HUES64 (cell line): Measurements from ENCODE around the gene ZNF341.
"Not testable (repeated sequence)": the region's sequence is repeated elsewhere in the genome, so short reads cannot be mapped to it uniquely, and the experiment has no call there.

ENCODE experiments used
- H3K27ac ChIP-seq: 2 replicates; pipeline ENCODE4 v1.7.0; 2013; ENCODE audit warnings: low read depth, low read length, inconsistent platforms
- H3K27me3 ChIP-seq: 2 replicates; pipeline ENCODE4 v1.6.1; 2013; ENCODE audit warnings: mild to moderate bottlenecking, low read length; ENCODE audit not compliant: insufficient read depth
- H3K36me3 ChIP-seq: 2 replicates; pipeline ENCODE4 v1.6.1; 2013; ENCODE audit warnings: mild to moderate bottlenecking, low read length; ENCODE audit not compliant: insufficient read depth
- H3K4me1 ChIP-seq: 2 replicates; pipeline ENCODE4 v1.6.1; 2013; ENCODE audit warnings: mild to moderate bottlenecking, low read length, moderate library complexity; ENCODE audit not compliant: insufficient read depth
- H3K4me3 ChIP-seq: 2 replicates; pipeline ENCODE4 v1.5.1; 2013; ENCODE audit warnings: mild to moderate bottlenecking, low read length, moderate library complexity
- H3K9ac ChIP-seq: 2 replicates; pipeline ENCODE4 v1.6.1; 2013; ENCODE audit warnings: mild to moderate bottlenecking, low read depth, low read length
- H3K9me3 ChIP-seq: 2 replicates; pipeline ENCODE4 v1.6.1; 2013; ENCODE audit warnings: low read depth, low read length; ENCODE audit not compliant: insufficient read depth
- WGBS: fragments of 150-250, 120-280 bp; methylation state at CpG from one replicate; pipeline ENCODE4 v1.1.7; 2013; ENCODE audit warnings: missing lambda C conversion rate; 5-methylcytosine and 5-hydroxymethylcytosine counted together

The ZNF341 gene

GRCh38 chr20:33733654-33734576, 2.1 kb downstream of the ZNF341 start:
- H3K9ac ChIP-seq, result no peak overlapping the region
- peaks cover 7% of the 10 kb centered on the region for H3K9me3 ChIP-seq
- no peaks in the 10 kb centered on the region for H3K36me3 ChIP-seq
- no peak overlapping the region for H3K27ac ChIP-seq
- H3K4me1 ChIP-seq, result peaks cover 12% of the 10 kb centered on the region; the same call in 1 of the 2 replicates
- H3K27me3 ChIP-seq, result no peaks in the 10 kb centered on the region
- 76% methylated on average over 6 of the region's 6 CpGs for WGBS
- no peak overlapping the region for H3K4me3 ChIP-seq

- peaks cover 9% of the 10 kb centered on the region; the same call in 1 of the 2 replicates for H3K4me1 ChIP-seq
- H3K27ac ChIP-seq, result no peak overlapping the region
- no peak overlapping the region for H3K4me3 ChIP-seq
- H3K36me3 ChIP-seq, result no peaks in the 10 kb centered on the region
- H3K9ac ChIP-seq, result no peak overlapping the region
- no peaks in the 10 kb centered on the region for H3K27me3 ChIP-seq
- peaks cover 7% of the 10 kb centered on the region for H3K9me3 ChIP-seq
- 93% methylated on average over 3 of the region's 3 CpGs for WGBS
Observed at GRCh38 chr20:33736962-33737361, 5.2 kb downstream of the ZNF341 start.

GRCh38 chr20:33739493-33739892, 7.7 kb downstream of the ZNF341 start:
- Histone ChIP-seq H3K4me3 (no peak overlapping the region), H3K36me3 (no peaks in the 10 kb centered on the region), H3K9me3 (peaks cover 7% of the 10 kb centered on the region), H3K4me1 (no peaks in the 10 kb centered on the region), H3K9ac (no peak overlapping the region), H3K27me3 (no peaks in the 10 kb centered on the region), H3K27ac (no peak overlapping the region)
- 93% methylated on average over 7 of the region's 7 CpGs for WGBS

- Histone ChIP-seq H3K36me3 (no peaks in the 10 kb centered on the region), H3K9me3 (peaks cover 7% of the 10 kb centered on the region), H3K27me3 (no peaks in the 10 kb centered on the region), H3K4me3 (no peak overlapping the region), H3K27ac (no peak overlapping the region), H3K4me1 (no peaks in the 10 kb centered on the region), H3K9ac (no peak overlapping the region)
- 100% methylated on average over 1 of the region's 1 CpG for WGBS
Observed at GRCh38 chr20:33740189-33740588, 8.4 kb downstream of the ZNF341 start.

GRCh38 chr20:33744181-33744580, 12.4 kb downstream of the ZNF341 start:
- Histone ChIP-seq H3K27ac (no peak overlapping the region), H3K9ac (no peak overlapping the region), H3K36me3 (no peaks in the 10 kb centered on the region), H3K9me3 (no peaks in the 10 kb centered on the region), H3K4me1 (no peaks in the 10 kb centered on the region), H3K27me3 (no peaks in the 10 kb centered on the region), H3K4me3 (no peak overlapping the region)
- 94% methylated on average over 3 of the region's 3 CpGs for WGBS

GRCh38 chr20:33744773-33745385, 13.1 kb downstream of the ZNF341 start:
- Histone ChIP-seq H3K27me3 (no peaks in the 10 kb centered on the region), H3K9me3 (no peaks in the 10 kb centered on the region), H3K27ac (no peak overlapping the region), H3K36me3 (no peaks in the 10 kb centered on the region), H3K4me1 (no peaks in the 10 kb centered on the region), H3K9ac (no peak overlapping the region), H3K4me3 (no peak overlapping the region)
- 96% methylated on average over 14 of the region's 14 CpGs for WGBS

- no peaks in the 10 kb centered on the region for H3K27me3 ChIP-seq
- no peaks in the 10 kb centered on the region for H3K4me1 ChIP-seq
- no peaks in the 10 kb centered on the region for H3K36me3 ChIP-seq
- H3K27ac ChIP-seq, result no peak overlapping the region
- no peaks in the 10 kb centered on the region for H3K9me3 ChIP-seq
- H3K4me3 ChIP-seq, result no peak overlapping the region
- 92% methylated on average over 12 of the region's 12 CpGs for WGBS
- no peak overlapping the region for H3K9ac ChIP-seq
Observed at GRCh38 chr20:33746325-33746998, 14.7 kb downstream of the ZNF341 start.

GRCh38 chr20:33751775-33752174, 20.0 kb downstream of the ZNF341 start:
- Histone ChIP-seq H3K27me3 (no peaks in the 10 kb centered on the region), H3K9me3 (no peaks in the 10 kb centered on the region), H3K9ac (no peak overlapping the region), H3K4me3 (no peak overlapping the region), H3K4me1 (0 out of 2 replicates have a peak, but pooled peaks cover 6% of the 10 kb centered on the region), H3K36me3 (peaks cover 11% of the 10 kb centered on the region), H3K27ac (no peak overlapping the region)
- 92% methylated on average over 3 of the region's 4 CpGs for WGBS

- Histone ChIP-seq H3K9me3 (no peaks in the 10 kb centered on the region), H3K27ac (no peak overlapping the region), H3K9ac (no peak overlapping the region), H3K4me1 (0 out of 2 replicates have a peak, but pooled peaks cover 6% of the 10 kb centered on the region), H3K27me3 (no peaks in the 10 kb centered on the region), H3K36me3 (peaks cover 17% of the 10 kb centered on the region), H3K4me3 (no peak overlapping the region)
- 96% methylated on average over 5 of the region's 7 CpGs for WGBS
Observed at GRCh38 chr20:33753143-33753542, 21.3 kb downstream of the ZNF341 start.

- peaks cover 17% of the 10 kb centered on the region for H3K36me3 ChIP-seq
- no peaks in the 10 kb centered on the region for H3K27me3 ChIP-seq
- no peak overlapping the region for H3K9ac ChIP-seq
- H3K4me1 ChIP-seq, result 0 out of 2 replicates have a peak, but pooled peaks cover 6% of the 10 kb centered on the region
- WGBS, result 94% methylated on average over 5 of the region's 5 CpGs
- no peaks in the 10 kb centered on the region for H3K9me3 ChIP-seq
- no peak overlapping the region for H3K4me3 ChIP-seq
- no peak overlapping the region for H3K27ac ChIP-seq
Observed at GRCh38 chr20:33753763-33754162, 22.0 kb downstream of the ZNF341 start.

GRCh38 chr20:33755936-33756490, 24.2 kb downstream of the ZNF341 start:
- not testable (repeated sequence) for H3K9me3 ChIP-seq, H3K4me3 ChIP-seq, H3K9ac ChIP-seq, H3K4me1 ChIP-seq, H3K27me3 ChIP-seq
- H3K27ac ChIP-seq, result peak overlapping the region; percentile 60; the same call in 1 of the 2 replicates
- 81% methylated on average over 10 of the region's 10 CpGs for WGBS
- H3K36me3 ChIP-seq, result peaks cover 17% of the 10 kb centered on the region
